Measurements from ENCODE around the gene DVL1. TPM values are rescaled to one million over a fixed set of nuclear protein-coding genes. Genes with fewer than 3 reads are reported as not detected.

Gene DVL1
- total and polyA plus RNA-seq, 2 experiments from 2014 or later, result 8.6 to 113 TPM

GRCh38 chr1:1320666-1321448 lies 28.4 kb downstream of the DVL1 start:
- H3K79me2 ChIP-seq (ENCODE audit: insufficient read depth), result peaks cover 86% of the 10 kb centered on the region
- TF ChIP-seq EZH2 (IDR thresholded peaks at IDR 0.05; ENCODE audit: insufficient read depth, poor library complexity, severe bottlenecking), result no peak
- H3K36me3 ChIP-seq (ENCODE audit: low read depth), result peaks cover 9% of the 10 kb centered on the region; the same call in 1 of the 2 replicates
- 69% methylated on average over 21 to 22 of the region's 23 CpGs for WGBS, 2 experiments (ENCODE audit: low coverage in 1 of 2, low lambda C conversion rate in 2 of 2, missing lambda C conversion rate in 2 of 2)
- H3K27ac ChIP-seq, result no peak overlapping the region; the same call in 1 of the 2 replicates
- no peaks in the 10 kb centered on the region for H3K27me3 ChIP-seq (replicated peaks; ENCODE audit: insufficient read depth)
- DNase-seq, result no peak
- H3K9ac ChIP-seq, result peak overlapping the region; percentile 20; the same call in 1 of the 2 replicates
- no peak overlapping the region for H3K4me2 ChIP-seq (ENCODE audit: unreplicated experiment)
- H4K20me1 ChIP-seq (ENCODE audit: insufficient read depth), result no peaks in the 10 kb centered on the region
- H3F3A ChIP-seq (ENCODE audit: insufficient read depth), result peaks cover 27% of the 10 kb centered on the region
- H3K4me1 ChIP-seq (ENCODE audit: insufficient read depth), result peaks cover 22% of the 10 kb centered on the region
- no peaks in the 10 kb centered on the region for H3K9me3 ChIP-seq (ENCODE audit: low read depth)
- no peaks in the 10 kb centered on the region for H3K9me2 ChIP-seq (ENCODE audit: insufficient read depth)
- H3K4me3 ChIP-seq, result no peak overlapping the region
- no peak overlapping the region for H2AFZ ChIP-seq
- in situ Hi-C loops (cut with MboI), result no loop called here

GRCh38 chr1:1319646-1319941 lies 29.6 kb downstream of the DVL1 start:
- H3K9ac ChIP-seq, result no peak overlapping the region
- H4K20me1 ChIP-seq (ENCODE audit: insufficient read depth), result no peaks in the 10 kb centered on the region
- no peak for DNase-seq
- TF ChIP-seq EZH2 (IDR thresholded peaks at IDR 0.05; ENCODE audit: insufficient read depth, poor library complexity, severe bottlenecking), result no peak
- no peak for TF ChIP-seq EZH2phosphoT487 (IDR thresholded peaks at IDR 0.05; ENCODE audit: insufficient read depth, low read depth)
- H3K9me3 ChIP-seq (ENCODE audit: low read depth), result no peaks in the 10 kb centered on the region
- H3K4me2 ChIP-seq (ENCODE audit: unreplicated experiment), result no peak overlapping the region
- H3K79me2 ChIP-seq (ENCODE audit: insufficient read depth), result peaks cover 84% of the 10 kb centered on the region
- H3K27me3 ChIP-seq (replicated peaks; ENCODE audit: insufficient read depth), result no peaks in the 10 kb centered on the region
- no peak overlapping the region for H2AFZ ChIP-seq
- peaks cover 9% of the 10 kb centered on the region; the same call in 1 of the 2 replicates for H3K36me3 ChIP-seq (ENCODE audit: low read depth)
- in situ Hi-C loops (cut with MboI), result no loop called here
- peaks cover 16% of the 10 kb centered on the region for H3K4me1 ChIP-seq (ENCODE audit: insufficient read depth)
- no peaks in the 10 kb centered on the region for H3K9me2 ChIP-seq (ENCODE audit: insufficient read depth)
- H3F3A ChIP-seq (ENCODE audit: insufficient read depth), result peaks cover 27% of the 10 kb centered on the region
- WGBS, 2 experiments (ENCODE audit: low coverage in 1 of 2, low lambda C conversion rate in 2 of 2, missing lambda C conversion rate in 2 of 2), result 91 to 93% methylated on average over 13 of the region's 13 CpGs
- H3K4me3 ChIP-seq, result no peak overlapping the region
- H3K27ac ChIP-seq, result no peak overlapping the region

- in situ Hi-C loops (cut with MboI), result no loop called here
- Histone ChIP-seq H3K9me3 (ENCODE audit: low read depth) (no peaks in the 10 kb centered on the region), H3K79me2 (ENCODE audit: insufficient read depth) (peaks cover 86% of the 10 kb centered on the region), H3K4me2 (ENCODE audit: unreplicated experiment) (no peak overlapping the region), H3K27ac (peak overlapping the region; percentile 94), H3K36me3 (ENCODE audit: low read depth) (peaks cover 9% of the 10 kb centered on the region; the same call in 1 of the 2 replicates), H3K9ac (peak overlapping the region; percentile 75), H3F3A (ENCODE audit: insufficient read depth) (peaks cover 27% of the 10 kb centered on the region), H3K4me3 (no peak overlapping the region), H3K27me3 (replicated peaks; ENCODE audit: insufficient read depth) (no peaks in the 10 kb centered on the region), H3K9me2 (ENCODE audit: insufficient read depth) (no peaks in the 10 kb centered on the region), H2AFZ (no peak overlapping the region), H3K4me1 (ENCODE audit: insufficient read depth) (peaks cover 16% of the 10 kb centered on the region), H4K20me1 (ENCODE audit: insufficient read depth) (no peaks in the 10 kb centered on the region)
- no peak for DNase-seq
- WGBS, 2 experiments (ENCODE audit: low coverage in 1 of 2, low lambda C conversion rate in 2 of 2, missing lambda C conversion rate in 2 of 2), result 88 to 89% methylated on average over 36 of the region's 36 CpGs
- TF ChIP-seq EZH2phosphoT487 (IDR thresholded peaks at IDR 0.05; ENCODE audit: insufficient read depth, low read depth) (no peak), EZH2 (IDR thresholded peaks at IDR 0.05; ENCODE audit: insufficient read depth, poor library complexity, severe bottlenecking) (no peak)
These were observed 30.2 kb downstream of the DVL1 start for GRCh38 chr1:1318777-1319645.

GRCh38 chr1:1318131-1318652 lies 31.0 kb downstream of the DVL1 start:
- in situ Hi-C loops (cut with MboI), result no loop called here
- Histone ChIP-seq H3K27me3 (replicated peaks; ENCODE audit: insufficient read depth) (no peaks in the 10 kb centered on the region), H3K9me3 (ENCODE audit: low read depth) (no peaks in the 10 kb centered on the region), H3K9me2 (ENCODE audit: insufficient read depth) (no peaks in the 10 kb centered on the region), H3K79me2 (ENCODE audit: insufficient read depth) (peaks cover 88% of the 10 kb centered on the region), H3K27ac (peak overlapping the region; percentile 94), H3K4me3 (no peak overlapping the region), H3K9ac (peak overlapping the region; percentile 75), H3K36me3 (ENCODE audit: low read depth) (peaks cover 12% of the 10 kb centered on the region; the same call in 1 of the 2 replicates), H3K4me2 (ENCODE audit: unreplicated experiment) (no peak overlapping the region), H3K4me1 (ENCODE audit: insufficient read depth) (peaks cover 12% of the 10 kb centered on the region), H3F3A (ENCODE audit: insufficient read depth) (peaks cover 27% of the 10 kb centered on the region), H2AFZ (no peak overlapping the region), H4K20me1 (ENCODE audit: insufficient read depth) (no peaks in the 10 kb centered on the region)
- 32% methylated on average over 9 of the region's 9 CpGs for WGBS, 2 experiments (ENCODE audit: low coverage in 1 of 2, low lambda C conversion rate in 2 of 2, missing lambda C conversion rate in 2 of 2)
- no peak for TF ChIP-seq EZH2phosphoT487 (IDR thresholded peaks at IDR 0.05; ENCODE audit: insufficient read depth, low read depth)
- TF ChIP-seq EZH2 (IDR thresholded peaks at IDR 0.05; ENCODE audit: insufficient read depth, poor library complexity, severe bottlenecking), result no peak
- DNase-seq, result peak; percentile 96
